K562 (cell line): Measurements from ENCODE around the gene ALKBH2. TPM values are rescaled to one million over a fixed set of nuclear protein-coding genes. Genes with fewer than 3 reads are reported as not detected.

Source experiments
- CSDE1 ChIP-seq, 2 experiments: fragments of 450-650 bp; IDR thresholded peaks; 2 replicates each; pipeline ENCODE4 v1.6.1; 2016; ENCODE audit warnings: mild to moderate bottlenecking in 1 of 2
- ELF1 ChIP-seq: fragments of 200-800 bp; sonication (Bioruptor generic); IDR thresholded peaks from 2 replicates; pipeline ENCODE4 v1.6.1; 2016; ENCODE audit warnings: missing genetic modification characterization, missing compliant biosample characterization
- FOSL1 ChIP-seq: fragments of 200-800 bp; sonication (Bioruptor generic); conservative IDR thresholded peaks from 2 replicates; pipeline ENCODE4 v1.6.1; 2016; ENCODE audit warnings: missing genetic modification characterization, missing compliant biosample characterization
- ILF3 ChIP-seq: fragments of 450-650 bp; IDR thresholded peaks from 2 replicates; pipeline ENCODE4 v1.6.1; 2018; ENCODE audit warnings: antibody characterized with exemption, mild to moderate bottlenecking, moderate library complexity, borderline replicate concordance
- LCOR ChIP-seq: sonication (generic); formaldehyde crosslinking; IDR thresholded peaks from 2 replicates; pipeline ENCODE4 v1.8.0; 2022; ENCODE audit warnings: mild to moderate bottlenecking, missing genetic modification reagents
- NR2C2 ChIP-seq, 2 experiments: fragments of 200-800 bp in 1 of 2; sonication (Bioruptor generic) in 1 of 2; sonication (generic) in 1 of 2; formaldehyde crosslinking in 1 of 2; IDR thresholded peaks; 2 replicates each; pipeline versions ENCODE4 v1.6.1 to v1.8.0; 2016 to 2022; ENCODE audit warnings: mild to moderate bottlenecking in 1 of 2, missing compliant biosample characterization in 1 of 2, missing genetic modification characterization in 1 of 2, missing genetic modification reagents in 1 of 2
- SMARCE1 ChIP-seq: fragments of 450-650 bp; IDR thresholded peaks from 2 replicates; pipeline ENCODE4 v1.7.1; 2016; ENCODE audit warnings: mild to moderate bottlenecking
- SUPT5H ChIP-seq: fragments of 450-650 bp; IDR thresholded peaks from 2 replicates; pipeline ENCODE4 v1.6.1; 2016
- ZNF134 ChIP-seq: fragments of 250-450 bp; sonication (Bioruptor Pico); conservative IDR thresholded peaks from 2 replicates; pipeline ENCODE4 v1.4.0; 2020
- ZNF644 ChIP-seq: fragments of 200-800 bp; sonication (Bioruptor generic); IDR thresholded peaks from 2 replicates; pipeline ENCODE4 v1.6.1; 2016; ENCODE audit warnings: low read depth, missing genetic modification characterization, missing compliant biosample characterization
- ZSCAN32 ChIP-seq: fragments of 450-650 bp; formaldehyde crosslinking; IDR thresholded peaks from 2 replicates; pipeline ENCODE4 v1.4.0; 2020; ENCODE audit warnings: mild to moderate bottlenecking, moderate library complexity
- polyA plus RNA-seq, 8 experiments: library from polyadenylated mRNA; depleted of rRNA in 4 of 8; stranded (reverse) in 5 of 8; unstranded in 3 of 8; fragments of >200 nt; fragmentation: Nextera tagmentation in 2 of 8; fragmentation: Illumina TruSeq in 1 of 8; extraction: Ambion mirVana in 2 of 8; extraction: Trizol in 1 of 8; gene quantifications; 2 replicates each; pipeline versions ENCODE4 v1.2.1 to v1.2.3, GENCODE V29; 2011 to 2014; ENCODE audit warnings: inconsistent platforms in 1 of 8, missing spikeins in 1 of 8
- total RNA-seq, 7 experiments: library from RNA; depleted of rRNA in 6 of 7; stranded (reverse); fragments of >200 nt in 6 of 7; fragmentation: Illumina TruSeq in 2 of 7; extraction: Trizol in 2 of 7; gene quantifications; 2 replicates each; pipeline versions ENCODE4 v1.2.1 to v1.2.3, GENCODE V29; 2011 to 2021; ENCODE audit warnings: low replicate concordance in 1 of 7
- TF ChIP-seq, protein P1 (sequence below): fragments of 200-800 bp; sonication (Bioruptor generic); IDR thresholded peaks from 2 replicates; pipeline ENCODE4 v1.6.1; 2016; ENCODE audit warnings: missing genetic modification characterization, missing compliant biosample characterization
- TF ChIP-seq, protein P2 (sequence below): sonication (generic); formaldehyde crosslinking; IDR thresholded peaks from 2 replicates; pipeline ENCODE4 v1.4.0; 2020; ENCODE audit warnings: mild to moderate bottlenecking, missing genetic modification reagents
- TF ChIP-seq, protein P3 (sequence below): sonication (generic); formaldehyde crosslinking; IDR thresholded peaks from 2 replicates; pipeline ENCODE4 v1.8.0; 2022; ENCODE audit warnings: mild to moderate bottlenecking, low read depth, missing genetic modification reagents
- TF ChIP-seq, protein P4 (sequence below): fragments of 450-650 bp; formaldehyde crosslinking; conservative IDR thresholded peaks from 2 replicates; pipeline ENCODE4 v1.4.0; 2022; ENCODE audit warnings: mild to moderate bottlenecking, missing genetic modification characterization

The ALKBH2 gene
- total and polyA plus RNA-seq, 9 of the 15 experiments (the other 6 are each of a cell fraction or from before 2014, with no cell fraction given) = 5.9 to 56.1 (median 41.9) TPM

DNA sequence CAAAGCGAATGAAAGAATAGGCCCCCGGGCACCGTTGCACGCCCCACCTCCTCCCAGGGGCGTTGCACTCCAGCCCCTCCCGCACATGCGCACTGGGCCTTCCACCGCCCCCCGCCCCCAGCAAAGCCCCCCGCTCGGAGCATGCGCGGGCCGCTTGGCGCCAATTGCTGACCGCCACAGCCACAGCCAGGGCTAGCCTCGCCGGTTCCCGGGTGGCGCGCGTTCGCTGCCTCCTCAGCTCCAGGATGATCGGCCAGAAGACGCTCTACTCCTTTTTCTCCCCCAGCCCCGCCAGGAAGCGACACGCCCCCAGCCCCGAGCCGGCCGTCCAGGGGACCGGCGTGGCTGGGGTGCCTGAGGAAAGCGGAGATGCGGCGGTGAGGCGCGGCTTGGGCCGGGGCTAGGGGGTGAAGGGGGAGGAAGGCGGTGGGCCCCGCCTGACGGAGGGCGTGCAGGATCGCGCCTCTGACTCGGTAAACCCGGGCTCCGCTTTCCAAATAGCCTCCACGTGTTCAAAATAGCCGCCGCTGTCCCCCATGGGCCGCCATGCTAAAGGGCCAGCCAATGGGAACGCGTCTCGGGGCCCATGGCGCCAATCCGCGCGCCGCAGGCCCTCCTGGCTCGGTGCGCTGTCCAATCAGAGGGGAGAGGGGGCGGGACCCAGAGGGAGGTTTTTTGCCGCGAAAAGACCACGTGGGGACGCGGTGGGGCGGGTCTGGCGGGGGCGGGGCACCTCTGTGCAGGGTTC, 4.3 kb upstream of the ALKBH2 start, which contains the start of gene UNG (continued):
- TF ChIP-seq, protein P1, sequence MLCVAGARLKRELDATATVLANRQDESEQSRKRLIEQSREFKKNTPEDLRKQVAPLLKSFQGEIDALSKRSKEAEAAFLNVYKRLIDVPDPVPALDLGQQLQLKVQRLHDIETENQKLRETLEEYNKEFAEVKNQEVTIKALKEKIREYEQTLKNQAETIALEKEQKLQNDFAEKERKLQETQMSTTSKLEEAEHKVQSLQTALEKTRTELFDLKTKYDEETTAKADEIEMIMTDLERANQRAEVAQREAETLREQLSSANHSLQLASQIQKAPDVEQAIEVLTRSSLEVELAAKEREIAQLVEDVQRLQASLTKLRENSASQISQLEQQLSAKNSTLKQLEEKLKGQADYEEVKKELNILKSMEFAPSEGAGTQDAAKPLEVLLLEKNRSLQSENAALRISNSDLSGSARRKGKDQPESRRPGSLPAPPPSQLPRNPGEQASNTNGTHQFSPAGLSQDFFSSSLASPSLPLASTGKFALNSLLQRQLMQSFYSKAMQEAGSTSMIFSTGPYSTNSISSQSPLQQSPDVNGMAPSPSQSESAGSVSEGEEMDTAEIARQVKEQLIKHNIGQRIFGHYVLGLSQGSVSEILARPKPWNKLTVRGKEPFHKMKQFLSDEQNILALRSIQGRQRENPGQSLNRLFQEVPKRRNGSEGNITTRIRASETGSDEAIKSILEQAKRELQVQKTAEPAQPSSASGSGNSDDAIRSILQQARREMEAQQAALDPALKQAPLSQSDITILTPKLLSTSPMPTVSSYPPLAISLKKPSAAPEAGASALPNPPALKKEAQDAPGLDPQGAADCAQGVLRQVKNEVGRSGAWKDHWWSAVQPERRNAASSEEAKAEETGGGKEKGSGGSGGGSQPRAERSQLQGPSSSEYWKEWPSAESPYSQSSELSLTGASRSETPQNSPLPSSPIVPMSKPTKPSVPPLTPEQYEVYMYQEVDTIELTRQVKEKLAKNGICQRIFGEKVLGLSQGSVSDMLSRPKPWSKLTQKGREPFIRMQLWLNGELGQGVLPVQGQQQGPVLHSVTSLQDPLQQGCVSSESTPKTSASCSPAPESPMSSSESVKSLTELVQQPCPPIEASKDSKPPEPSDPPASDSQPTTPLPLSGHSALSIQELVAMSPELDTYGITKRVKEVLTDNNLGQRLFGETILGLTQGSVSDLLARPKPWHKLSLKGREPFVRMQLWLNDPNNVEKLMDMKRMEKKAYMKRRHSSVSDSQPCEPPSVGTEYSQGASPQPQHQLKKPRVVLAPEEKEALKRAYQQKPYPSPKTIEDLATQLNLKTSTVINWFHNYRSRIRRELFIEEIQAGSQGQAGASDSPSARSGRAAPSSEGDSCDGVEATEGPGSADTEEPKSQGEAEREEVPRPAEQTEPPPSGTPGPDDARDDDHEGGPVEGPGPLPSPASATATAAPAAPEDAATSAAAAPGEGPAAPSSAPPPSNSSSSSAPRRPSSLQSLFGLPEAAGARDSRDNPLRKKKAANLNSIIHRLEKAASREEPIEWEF = no peak
- peak; percentile 64; the same call in 1 of the 2 replicates for TF ChIP-seq LCOR
- TF ChIP-seq, protein P2, sequence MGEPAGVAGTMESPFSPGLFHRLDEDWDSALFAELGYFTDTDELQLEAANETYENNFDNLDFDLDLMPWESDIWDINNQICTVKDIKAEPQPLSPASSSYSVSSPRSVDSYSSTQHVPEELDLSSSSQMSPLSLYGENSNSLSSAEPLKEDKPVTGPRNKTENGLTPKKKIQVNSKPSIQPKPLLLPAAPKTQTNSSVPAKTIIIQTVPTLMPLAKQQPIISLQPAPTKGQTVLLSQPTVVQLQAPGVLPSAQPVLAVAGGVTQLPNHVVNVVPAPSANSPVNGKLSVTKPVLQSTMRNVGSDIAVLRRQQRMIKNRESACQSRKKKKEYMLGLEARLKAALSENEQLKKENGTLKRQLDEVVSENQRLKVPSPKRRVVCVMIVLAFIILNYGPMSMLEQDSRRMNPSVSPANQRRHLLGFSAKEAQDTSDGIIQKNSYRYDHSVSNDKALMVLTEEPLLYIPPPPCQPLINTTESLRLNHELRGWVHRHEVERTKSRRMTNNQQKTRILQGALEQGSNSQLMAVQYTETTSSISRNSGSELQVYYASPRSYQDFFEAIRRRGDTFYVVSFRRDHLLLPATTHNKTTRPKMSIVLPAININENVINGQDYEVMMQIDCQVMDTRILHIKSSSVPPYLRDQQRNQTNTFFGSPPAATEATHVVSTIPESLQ (CRISPR knock-in tag) = 0 out of 2 replicates have a peak, but pooled peaks have one; percentile 34
- TF ChIP-seq CSDE1 (IDR thresholded peaks at IDR 0.05) = no peak
- TF ChIP-seq, protein P3, sequence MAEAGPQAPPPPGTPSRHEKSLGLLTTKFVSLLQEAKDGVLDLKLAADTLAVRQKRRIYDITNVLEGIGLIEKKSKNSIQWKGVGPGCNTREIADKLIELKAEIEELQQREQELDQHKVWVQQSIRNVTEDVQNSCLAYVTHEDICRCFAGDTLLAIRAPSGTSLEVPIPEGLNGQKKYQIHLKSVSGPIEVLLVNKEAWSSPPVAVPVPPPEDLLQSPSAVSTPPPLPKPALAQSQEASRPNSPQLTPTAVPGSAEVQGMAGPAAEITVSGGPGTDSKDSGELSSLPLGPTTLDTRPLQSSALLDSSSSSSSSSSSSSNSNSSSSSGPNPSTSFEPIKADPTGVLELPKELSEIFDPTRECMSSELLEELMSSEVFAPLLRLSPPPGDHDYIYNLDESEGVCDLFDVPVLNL (CRISPR knock-in tag) = peak; percentile 97
- TF ChIP-seq, protein P4, sequence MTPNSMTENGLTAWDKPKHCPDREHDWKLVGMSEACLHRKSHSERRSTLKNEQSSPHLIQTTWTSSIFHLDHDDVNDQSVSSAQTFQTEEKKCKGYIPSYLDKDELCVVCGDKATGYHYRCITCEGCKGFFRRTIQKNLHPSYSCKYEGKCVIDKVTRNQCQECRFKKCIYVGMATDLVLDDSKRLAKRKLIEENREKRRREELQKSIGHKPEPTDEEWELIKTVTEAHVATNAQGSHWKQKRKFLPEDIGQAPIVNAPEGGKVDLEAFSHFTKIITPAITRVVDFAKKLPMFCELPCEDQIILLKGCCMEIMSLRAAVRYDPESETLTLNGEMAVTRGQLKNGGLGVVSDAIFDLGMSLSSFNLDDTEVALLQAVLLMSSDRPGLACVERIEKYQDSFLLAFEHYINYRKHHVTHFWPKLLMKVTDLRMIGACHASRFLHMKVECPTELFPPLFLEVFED = no peak
- TF ChIP-seq ZNF644 = no peak
- no peak for TF ChIP-seq ZSCAN32 (CRISPR knock-in tag)
- TF ChIP-seq ZNF134 (CRISPR knock-in tag) = no peak
- TF ChIP-seq NR2C2 (CRISPR knock-in tag; IDR thresholded peaks at IDR 0.05) = 0 out of 2 replicates have a peak, but pooled peaks have one; percentile 32
- no peak for TF ChIP-seq NR2C2 (tag; IDR thresholded peaks at IDR 0.05)
- no peak for TF ChIP-seq FOSL1 (tag)
- TF ChIP-seq SUPT5H = peak; percentile 71
- no peak for TF ChIP-seq SMARCE1
- TF ChIP-seq ILF3 = no peak
- no peak for TF ChIP-seq ELF1 (tag)
